PFSK-1 (cell line): ENCODE measurements around the gene TEKT3.

ENCODE experiments used
- POLR2AphosphoS5 ChIP-seq: IDR thresholded peaks from 2 replicates; pipeline ENCODE4 v1.6.1; 2012; ENCODE audit warnings: low read depth, mild to moderate bottlenecking, control low read depth, low read length, moderate library complexity
- TAF1 ChIP-seq: IDR thresholded peaks from 2 replicates; pipeline ENCODE4 v1.6.1; 2012; ENCODE audit warnings: low read length, control low read depth, borderline replicate concordance; ENCODE audit not compliant: insufficient read depth
- TF ChIP-seq, protein P1 (sequence below), 2 experiments: IDR thresholded peaks; 2 replicates each; pipeline versions ENCODE4 v1.6.1 to v1.8.0; 2011 to 2012; ENCODE audit warnings: low read depth in 2 of 2, low read length in 2 of 2, control low read depth in 1 of 2, inconsistent platforms in 1 of 2, mild to moderate bottlenecking in 1 of 2, moderate library complexity in 1 of 2; ENCODE audit not compliant: insufficient read depth in 1 of 2

DNA sequence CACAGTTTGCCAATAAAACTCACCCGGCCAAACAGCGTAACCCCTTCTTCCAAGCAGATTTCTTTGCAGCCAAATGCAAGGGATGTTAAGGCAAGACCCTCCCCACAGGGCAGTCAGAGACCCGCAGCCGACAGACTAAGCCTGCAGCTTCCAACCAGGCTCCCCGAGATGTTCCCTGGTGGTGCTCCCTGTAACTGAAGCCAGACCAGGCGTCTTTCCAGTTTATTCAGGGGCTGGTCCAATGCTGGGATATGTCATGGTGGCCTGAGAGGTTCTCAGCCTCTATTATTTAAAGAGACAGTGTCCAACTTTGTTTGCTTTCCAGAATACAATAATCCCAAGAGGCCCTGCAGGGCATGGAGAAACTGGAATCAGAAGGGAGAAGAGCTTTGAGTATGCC lies 76.3 kb downstream of the TEKT3 start, which contains the start of gene PMP22:
- TF ChIP-seq POLR2AphosphoS5 (no peak), TAF1 (no peak)
- TF ChIP-seq, protein P1, sequence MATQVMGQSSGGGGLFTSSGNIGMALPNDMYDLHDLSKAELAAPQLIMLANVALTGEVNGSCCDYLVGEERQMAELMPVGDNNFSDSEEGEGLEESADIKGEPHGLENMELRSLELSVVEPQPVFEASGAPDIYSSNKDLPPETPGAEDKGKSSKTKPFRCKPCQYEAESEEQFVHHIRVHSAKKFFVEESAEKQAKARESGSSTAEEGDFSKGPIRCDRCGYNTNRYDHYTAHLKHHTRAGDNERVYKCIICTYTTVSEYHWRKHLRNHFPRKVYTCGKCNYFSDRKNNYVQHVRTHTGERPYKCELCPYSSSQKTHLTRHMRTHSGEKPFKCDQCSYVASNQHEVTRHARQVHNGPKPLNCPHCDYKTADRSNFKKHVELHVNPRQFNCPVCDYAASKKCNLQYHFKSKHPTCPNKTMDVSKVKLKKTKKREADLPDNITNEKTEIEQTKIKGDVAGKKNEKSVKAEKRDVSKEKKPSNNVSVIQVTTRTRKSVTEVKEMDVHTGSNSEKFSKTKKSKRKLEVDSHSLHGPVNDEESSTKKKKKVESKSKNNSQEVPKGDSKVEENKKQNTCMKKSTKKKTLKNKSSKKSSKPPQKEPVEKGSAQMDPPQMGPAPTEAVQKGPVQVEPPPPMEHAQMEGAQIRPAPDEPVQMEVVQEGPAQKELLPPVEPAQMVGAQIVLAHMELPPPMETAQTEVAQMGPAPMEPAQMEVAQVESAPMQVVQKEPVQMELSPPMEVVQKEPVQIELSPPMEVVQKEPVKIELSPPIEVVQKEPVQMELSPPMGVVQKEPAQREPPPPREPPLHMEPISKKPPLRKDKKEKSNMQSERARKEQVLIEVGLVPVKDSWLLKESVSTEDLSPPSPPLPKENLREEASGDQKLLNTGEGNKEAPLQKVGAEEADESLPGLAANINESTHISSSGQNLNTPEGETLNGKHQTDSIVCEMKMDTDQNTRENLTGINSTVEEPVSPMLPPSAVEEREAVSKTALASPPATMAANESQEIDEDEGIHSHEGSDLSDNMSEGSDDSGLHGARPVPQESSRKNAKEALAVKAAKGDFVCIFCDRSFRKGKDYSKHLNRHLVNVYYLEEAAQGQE (IDR thresholded peaks at IDR 0.05; ENCODE audit: insufficient read depth in 1 of 2, low read depth in 2 of 2, low read length in 2 of 2) = no peak
